ENCODE results near the gene PAM. TPM values are rescaled to one million over a fixed set of nuclear protein-coding genes. Genes with fewer than 3 reads are reported as not detected.

PAM gene
- total RNA-seq, 4 donors from 2014 or later = 41.5 to 92.8 (median 48.2) TPM

GRCh38 chr5:102722931-102723330 is 32.2 kb upstream of the PAM start:
- Histone ChIP-seq H3K27ac (no peak overlapping the region), H3K4me3 (no peak overlapping the region), H3K36me3 (no peaks in the 10 kb centered on the region), H3K4me1 (no peaks in the 10 kb centered on the region), H3K27me3 (no peaks in the 10 kb centered on the region), H3K9me3 (no peaks in the 10 kb centered on the region)
- 80% methylated on average over 4 of the region's 4 CpGs for WGBS
- DNase-seq (ENCODE audit: low spot score in 2 of 2) = no peak
- no peak for TF ChIP-seq POLR2AphosphoS5 (IDR thresholded peaks at IDR 0.05)
- TF ChIP-seq POLR2A (IDR thresholded peaks at IDR 0.05) = no peak
- no peak for TF ChIP-seq CTCF (IDR thresholded peaks at IDR 0.05)
- no peak for TF ChIP-seq EP300 (IDR thresholded peaks at IDR 0.05)

- TF ChIP-seq EP300 (IDR thresholded peaks at IDR 0.05) (no peak), CTCF (IDR thresholded peaks at IDR 0.05) (no peak), POLR2AphosphoS5 (IDR thresholded peaks at IDR 0.05) (no peak), POLR2A (IDR thresholded peaks at IDR 0.05) (no peak)
- Histone ChIP-seq H3K36me3 (no peaks in the 10 kb centered on the region), H3K4me3 (no peak overlapping the region), H3K27ac (no peak overlapping the region), H3K4me1 (no peaks in the 10 kb centered on the region), H3K27me3 (no peaks in the 10 kb centered on the region), H3K9me3 (no peaks in the 10 kb centered on the region)
- no peak for DNase-seq (ENCODE audit: low spot score in 2 of 2)
- WGBS = 91% methylated on average over 1 of the region's 1 CpG
These were observed 23.4 kb upstream of the PAM start for GRCh38 chr5:102731693-102732092.

- 72% methylated on average over 5 of the region's 5 CpGs for WGBS
These were observed 21.6 kb upstream of the PAM start for GRCh38 chr5:102733534-102733933.

GRCh38 chr5:102737161-102737560 is 17.9 kb upstream of the PAM start:
- H3K4me3 ChIP-seq = no peak overlapping the region
- no peak for TF ChIP-seq EP300 (IDR thresholded peaks at IDR 0.05)
- no peak for TF ChIP-seq CTCF (IDR thresholded peaks at IDR 0.05)
- TF ChIP-seq POLR2A (IDR thresholded peaks at IDR 0.05) = no peak
- TF ChIP-seq POLR2AphosphoS5 (IDR thresholded peaks at IDR 0.05) = no peak
- H3K9me3 ChIP-seq = no peaks in the 10 kb centered on the region

More at GRCh38 chr5:102733534-102733933, 21.6 kb upstream of the PAM start:
- no peak for DNase-seq (ENCODE audit: low spot score in 2 of 2)
- Histone ChIP-seq H3K4me1 (no peaks in the 10 kb centered on the region), H3K9me3 (no peaks in the 10 kb centered on the region), H3K27ac (no peak overlapping the region), H3K27me3 (no peaks in the 10 kb centered on the region), H3K4me3 (no peak overlapping the region), H3K36me3 (no peaks in the 10 kb centered on the region)
- TF ChIP-seq CTCF (IDR thresholded peaks at IDR 0.05) (no peak), POLR2AphosphoS5 (IDR thresholded peaks at IDR 0.05) (no peak), EP300 (IDR thresholded peaks at IDR 0.05) (no peak), POLR2A (IDR thresholded peaks at IDR 0.05) (no peak)

GRCh38 chr5:102737805-102738469 is 17.2 kb upstream of the PAM start:
- TF ChIP-seq POLR2A (IDR thresholded peaks at IDR 0.05) (no peak), CTCF (IDR thresholded peaks at IDR 0.05) (no peak), EP300 (IDR thresholded peaks at IDR 0.05) (no peak), POLR2AphosphoS5 (IDR thresholded peaks at IDR 0.05) (no peak)
- Histone ChIP-seq H3K27ac (no peak overlapping the region), H3K9me3 (no peaks in the 10 kb centered on the region), H3K27me3 (no peaks in the 10 kb centered on the region), H3K4me3 (no peak overlapping the region), H3K36me3 (no peaks in the 10 kb centered on the region), H3K4me1 (no peaks in the 10 kb centered on the region)
- WGBS = 55% methylated on average over 7 of the region's 7 CpGs
- DNase-seq (ENCODE audit: low spot score in 2 of 2) = no peak

More at GRCh38 chr5:102737161-102737560, 17.9 kb upstream of the PAM start:
- H3K36me3 ChIP-seq = no peaks in the 10 kb centered on the region
- no peak for DNase-seq (ENCODE audit: low spot score in 2 of 2)
- H3K27me3 ChIP-seq = no peaks in the 10 kb centered on the region
- no peaks in the 10 kb centered on the region for H3K4me1 ChIP-seq
- no peak overlapping the region for H3K27ac ChIP-seq
- 64% methylated on average over 1 of the region's 1 CpG for WGBS
